GM19455 (cell line): ENCODE measurements around the gene RAD51B.

ENCODE experiments used
- ATAC-seq: cut with Tn5 transposase; IDR thresholded peaks from one replicate; pipeline ENCODE4 v1.9.1; 2021; ENCODE audit not compliant: unreplicated experiment

Gene RAD51B

GRCh38 chr14:68771631-68772030 is 952.1 kb downstream of the RAD51B start:
- ATAC-seq, result no peak

- ATAC-seq, result no peak
Observed at GRCh38 chr14:68772761-68773381, 953.3 kb downstream of the RAD51B start.

- ATAC-seq, result no peak
Observed at GRCh38 chr14:68774771-68775613, 955.4 kb downstream of the RAD51B start.

- ATAC-seq, result no peak
Observed at GRCh38 chr14:68775614-68776126, 956.1 kb downstream of the RAD51B start.

GRCh38 chr14:68777644-68778043 is 958.1 kb downstream of the RAD51B start:
- ATAC-seq, result no peak
